Stimulated activated CD8-positive, alpha-beta memory T cell treated with anti-CD3 and anti-CD28 coated beads, Interleukin-7, amount 100 ng/mL, for 48 hours (primary cell): ENCODE data around the gene MSMP.

Source experiments
- DNase-seq, 2 donors: peaks; one replicate each; pipeline ENCODE4 v3.0.0-alpha.2; 2020; ENCODE audit warnings: low read depth in 1 of 2; ENCODE audit errors: extremely low read depth in 1 of 2

The MSMP gene

DNA sequence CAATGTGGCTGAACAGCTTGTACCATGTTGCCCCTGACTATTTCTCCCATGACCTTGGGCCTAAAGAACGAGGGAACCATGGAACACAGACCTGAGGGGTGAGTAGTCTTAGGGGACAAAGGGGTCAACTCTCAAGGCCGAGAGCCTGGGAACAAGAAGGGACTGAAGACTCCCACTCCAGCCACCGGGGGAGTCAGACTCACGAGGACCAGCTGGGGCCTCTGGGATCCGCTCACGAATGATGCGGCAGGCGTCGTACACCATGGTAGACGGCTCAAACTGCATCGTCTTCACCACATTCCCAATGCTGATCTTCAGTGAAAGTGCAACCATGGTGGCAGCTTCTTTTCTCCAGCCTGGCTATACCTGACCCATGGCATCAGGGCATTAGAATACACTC lies 28.7 kb downstream of the MSMP start:
- no peak for DNase-seq

DNA sequence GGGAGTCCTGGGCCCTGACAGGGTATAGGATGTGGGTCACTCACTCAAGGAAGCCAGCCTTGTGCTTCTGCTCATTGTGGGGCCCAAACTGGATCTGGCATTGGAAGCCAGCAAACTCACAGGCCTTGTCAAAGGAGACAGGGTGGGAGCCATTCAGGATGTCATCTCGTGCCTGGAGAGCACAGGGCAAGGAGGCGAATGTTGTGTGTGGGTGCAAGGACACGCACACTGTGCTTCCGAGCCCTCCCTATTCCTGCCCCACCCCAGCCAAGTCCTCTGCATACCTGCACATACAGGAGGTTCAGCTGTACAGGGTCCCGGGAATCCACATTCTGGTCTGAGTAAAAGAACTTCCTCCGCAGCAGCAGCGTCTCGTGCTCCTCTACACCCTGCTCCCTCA lies 30.2 kb downstream of the MSMP start:
- DNase-seq: no peak

DNA sequence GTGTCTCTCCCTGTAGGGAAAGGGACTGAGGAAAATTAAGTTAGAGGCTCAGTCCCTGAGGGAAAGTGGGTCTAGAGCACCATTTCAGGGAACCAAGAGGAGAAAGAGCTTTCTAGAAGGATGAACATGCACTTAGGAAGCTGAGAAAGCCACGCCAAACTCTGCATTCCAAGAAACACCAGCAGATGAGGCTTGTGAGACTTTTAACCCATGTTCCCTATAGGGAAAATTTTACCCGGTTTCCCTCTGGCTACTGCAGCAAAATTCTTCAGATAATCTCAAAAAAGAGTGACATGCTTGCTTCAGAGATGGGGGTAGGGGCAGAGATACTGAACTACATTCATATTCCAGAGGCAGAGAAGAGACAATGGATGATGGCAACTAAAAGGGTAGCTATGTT lies 30.6 kb downstream of the MSMP start:
- no peak for DNase-seq

DNA sequence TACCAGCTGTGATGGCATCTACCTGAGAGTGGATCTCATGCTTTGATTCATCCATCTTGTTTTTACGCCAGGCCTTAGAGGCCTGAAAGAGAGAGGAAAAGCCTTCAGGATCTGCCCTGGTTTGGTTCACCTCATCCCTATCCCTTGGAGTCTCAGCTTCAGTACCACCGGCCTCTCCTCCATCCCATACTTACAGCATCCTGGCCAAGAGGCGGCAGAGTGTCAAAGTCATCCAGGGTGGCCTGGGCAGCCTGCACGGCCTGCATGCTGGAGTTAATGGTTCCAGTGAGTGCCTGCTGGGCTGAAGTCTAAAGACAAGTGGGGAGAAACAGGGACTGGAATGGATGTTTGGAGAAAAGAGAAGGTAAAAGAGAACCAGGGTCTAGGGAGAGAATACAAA lies 34.5 kb downstream of the MSMP start:
- no peak for DNase-seq

DNA sequence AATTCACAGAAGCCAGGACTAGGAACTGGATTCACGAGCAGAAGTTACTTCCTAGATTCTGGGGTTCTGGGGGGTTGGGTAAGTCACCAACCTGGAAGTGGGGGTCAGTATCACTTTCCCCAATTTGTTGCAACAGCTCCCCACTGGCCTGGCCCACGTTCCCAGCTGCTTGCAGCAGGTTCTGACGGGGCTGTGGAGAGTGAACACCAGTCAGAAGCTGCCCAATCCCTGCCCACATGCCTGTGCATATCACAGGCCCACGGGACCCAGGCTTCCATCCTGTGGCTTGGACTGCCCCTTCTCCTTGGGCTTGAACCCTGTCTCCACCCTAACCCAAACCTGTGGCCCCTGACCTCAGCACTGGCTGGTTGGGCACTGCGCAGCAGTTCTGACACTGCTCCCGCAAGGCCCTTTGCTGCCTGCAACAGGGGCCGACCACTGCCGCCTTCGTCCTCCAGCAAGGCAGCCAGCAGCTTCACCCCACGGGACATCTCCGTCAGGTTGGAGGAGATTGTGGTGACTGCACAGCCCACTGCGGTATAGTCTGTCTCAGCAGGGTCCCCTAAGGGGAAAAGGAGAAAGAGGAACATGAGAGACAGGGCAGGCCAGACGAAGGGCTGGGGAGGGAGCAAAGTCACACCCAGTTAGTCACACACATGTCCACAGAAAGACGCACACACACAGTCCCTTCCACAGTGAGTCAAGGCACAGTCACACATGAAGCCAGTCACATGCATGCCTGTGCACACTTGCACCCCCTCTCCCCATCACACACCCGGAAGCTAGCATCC lies 35.2 kb downstream of the MSMP start:
- no peak for DNase-seq

DNA sequence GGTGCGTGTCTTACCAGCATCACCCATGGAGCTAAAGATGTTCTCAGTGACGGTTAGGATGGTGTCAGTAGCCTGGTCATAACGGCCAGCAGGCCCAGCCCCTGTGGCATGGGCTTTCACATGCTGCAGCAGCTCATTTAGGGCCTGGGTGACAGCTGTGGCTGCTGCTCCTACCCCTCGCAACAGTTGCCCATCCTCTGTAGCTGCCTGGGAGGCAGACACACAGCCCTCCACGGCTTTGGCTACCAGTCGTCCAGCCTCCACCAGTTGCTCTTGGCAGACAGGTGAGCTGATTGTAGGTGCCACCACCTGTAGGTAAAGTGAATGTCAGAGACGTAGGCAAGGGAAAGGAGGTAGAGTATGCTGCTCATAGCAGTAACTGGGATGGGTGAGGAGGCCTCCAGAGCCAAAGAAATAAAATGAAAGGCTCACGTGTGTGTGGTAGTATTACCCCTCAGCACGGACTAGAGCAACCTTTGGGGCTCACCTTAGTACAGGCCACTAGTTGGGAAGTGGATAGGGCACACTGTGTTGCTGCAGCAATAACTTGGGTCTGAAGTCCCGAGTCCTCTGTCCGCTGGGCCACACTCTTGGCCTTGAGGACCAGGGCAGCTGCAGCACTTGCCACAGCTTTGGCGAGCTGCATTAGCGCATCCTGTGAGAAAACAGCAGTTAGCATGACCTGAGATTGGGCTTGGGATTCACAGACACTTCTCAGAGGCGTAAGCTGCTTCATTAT lies 36.8 kb downstream of the MSMP start:
- DNase-seq: no peak

DNA sequence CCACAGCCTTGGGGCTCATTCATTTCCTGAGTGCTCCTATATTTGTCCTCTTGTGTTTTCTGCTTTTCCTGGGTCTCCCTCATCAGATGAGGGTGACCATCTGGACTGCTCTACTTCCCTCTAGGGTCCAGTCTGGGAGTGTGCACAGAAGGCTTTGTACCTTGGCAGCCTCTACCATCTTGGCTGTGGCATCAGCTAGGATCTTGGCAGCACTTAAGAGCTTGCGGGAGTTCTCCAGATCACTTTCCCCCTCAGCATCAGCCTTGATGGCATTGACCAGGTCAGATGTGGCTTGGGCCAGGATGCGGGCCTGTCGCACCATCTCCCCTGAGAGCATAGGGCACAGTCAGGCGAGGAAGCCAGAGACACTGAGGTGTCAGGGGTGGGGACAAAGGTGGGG lies 37.8 kb downstream of the MSMP start:
- no peak for DNase-seq

DNA sequence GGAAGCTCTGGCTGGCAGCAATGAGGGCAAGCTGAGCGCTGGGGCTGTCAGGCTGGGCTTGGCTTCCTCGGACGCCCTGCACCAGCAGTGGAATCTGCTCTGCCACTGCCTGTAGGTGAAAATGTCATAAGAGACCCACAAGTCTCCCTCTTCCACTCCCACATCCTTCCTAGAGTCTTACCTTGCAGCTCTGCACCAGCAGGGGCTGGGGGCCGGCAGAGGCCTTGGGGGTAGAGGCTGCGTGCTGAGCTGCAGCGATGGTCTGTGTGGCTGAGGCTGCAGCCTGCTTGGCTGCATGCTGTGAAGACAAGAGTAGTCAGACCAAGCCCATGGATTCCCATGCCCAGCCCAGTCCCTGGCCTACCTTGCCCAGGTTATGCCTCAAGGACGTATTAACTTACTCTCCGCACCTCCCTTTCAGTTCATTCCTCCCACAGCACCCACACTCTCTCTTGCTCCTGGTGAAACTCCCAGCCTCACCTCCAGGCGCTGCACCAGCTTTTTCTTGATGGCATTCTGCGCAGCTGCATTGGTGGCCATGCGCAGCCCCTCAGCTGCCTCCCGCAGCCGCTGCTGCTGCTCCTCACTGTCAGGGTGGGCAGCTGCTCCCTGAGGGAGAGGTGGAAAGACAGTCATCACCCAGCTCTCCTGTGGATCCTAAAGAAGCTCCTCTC lies 39.4 kb downstream of the MSMP start:
- DNase-seq: no peak

DNA sequence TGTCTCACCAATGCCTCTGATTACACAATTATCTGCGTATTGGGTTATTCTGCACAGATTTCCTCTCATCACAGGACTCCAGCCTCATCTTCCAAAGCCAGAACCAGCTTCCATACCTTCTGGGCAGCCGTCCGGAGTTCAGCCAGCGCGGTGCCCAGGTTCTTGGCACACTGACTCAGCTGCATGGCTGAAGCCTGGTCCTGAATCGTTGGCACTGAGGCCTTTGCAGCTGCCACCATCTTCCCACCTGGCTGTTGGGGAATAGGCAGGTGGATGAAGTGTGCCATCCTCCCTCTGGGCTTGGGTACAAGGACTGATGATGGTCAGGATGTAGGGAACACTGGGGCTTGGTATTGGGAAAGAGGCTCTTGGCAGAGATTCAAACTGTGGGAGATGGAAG lies 40.0 kb downstream of the MSMP start:
- DNase-seq: no peak

DNA sequence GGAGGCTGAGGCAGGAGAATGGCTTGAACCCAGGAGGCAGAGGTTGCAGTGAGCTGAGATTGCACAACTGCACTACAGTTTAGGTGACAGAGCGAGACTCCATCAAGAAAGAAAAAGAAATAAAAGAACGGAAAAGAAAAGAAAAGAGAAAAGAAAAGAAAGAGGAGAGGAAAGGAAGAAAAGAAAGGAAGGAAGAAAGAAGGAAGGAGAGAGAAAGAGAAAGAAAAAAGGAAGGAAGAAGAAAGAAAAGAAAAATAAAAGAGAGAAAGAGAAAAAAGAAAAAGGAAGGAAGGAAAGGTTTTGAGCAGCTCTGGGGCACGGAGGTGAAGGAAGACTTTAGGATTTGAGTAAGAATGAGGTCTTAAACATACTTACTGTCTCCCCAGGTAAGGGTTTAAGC lies 40.5 kb downstream of the MSMP start:
- DNase-seq: no peak

DNA sequence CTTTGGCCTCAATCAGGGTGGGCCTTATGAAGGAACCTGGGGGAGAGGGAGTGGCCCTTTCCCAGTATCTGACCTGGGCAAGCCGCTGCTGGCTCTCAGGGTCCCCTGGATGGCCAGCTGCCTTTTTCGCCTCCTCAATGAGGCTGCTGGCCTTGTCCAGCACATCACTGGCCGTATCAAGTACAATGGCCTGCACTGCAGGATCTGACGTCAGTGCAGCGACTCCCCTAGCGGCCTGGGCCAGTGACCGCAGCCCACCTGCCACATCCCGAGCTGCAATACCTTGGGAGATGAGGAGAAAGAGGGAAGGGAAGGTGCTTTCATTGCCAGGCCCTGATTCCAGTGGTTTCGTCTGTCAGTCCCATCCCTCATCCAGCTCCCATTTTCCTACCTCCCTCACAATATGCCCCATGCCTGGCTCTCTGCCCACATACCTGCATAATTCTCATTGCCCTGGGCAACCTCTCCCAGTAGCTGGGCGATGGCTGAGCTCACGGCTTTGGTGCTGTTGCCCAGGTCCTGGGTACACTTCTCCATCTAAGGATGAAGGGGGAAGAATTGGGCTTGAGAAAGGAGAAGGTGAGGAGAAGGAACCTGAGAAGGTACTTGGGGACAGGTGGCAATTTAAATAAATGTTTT lies 41.2 kb downstream of the MSMP start:
- no peak for DNase-seq

DNA sequence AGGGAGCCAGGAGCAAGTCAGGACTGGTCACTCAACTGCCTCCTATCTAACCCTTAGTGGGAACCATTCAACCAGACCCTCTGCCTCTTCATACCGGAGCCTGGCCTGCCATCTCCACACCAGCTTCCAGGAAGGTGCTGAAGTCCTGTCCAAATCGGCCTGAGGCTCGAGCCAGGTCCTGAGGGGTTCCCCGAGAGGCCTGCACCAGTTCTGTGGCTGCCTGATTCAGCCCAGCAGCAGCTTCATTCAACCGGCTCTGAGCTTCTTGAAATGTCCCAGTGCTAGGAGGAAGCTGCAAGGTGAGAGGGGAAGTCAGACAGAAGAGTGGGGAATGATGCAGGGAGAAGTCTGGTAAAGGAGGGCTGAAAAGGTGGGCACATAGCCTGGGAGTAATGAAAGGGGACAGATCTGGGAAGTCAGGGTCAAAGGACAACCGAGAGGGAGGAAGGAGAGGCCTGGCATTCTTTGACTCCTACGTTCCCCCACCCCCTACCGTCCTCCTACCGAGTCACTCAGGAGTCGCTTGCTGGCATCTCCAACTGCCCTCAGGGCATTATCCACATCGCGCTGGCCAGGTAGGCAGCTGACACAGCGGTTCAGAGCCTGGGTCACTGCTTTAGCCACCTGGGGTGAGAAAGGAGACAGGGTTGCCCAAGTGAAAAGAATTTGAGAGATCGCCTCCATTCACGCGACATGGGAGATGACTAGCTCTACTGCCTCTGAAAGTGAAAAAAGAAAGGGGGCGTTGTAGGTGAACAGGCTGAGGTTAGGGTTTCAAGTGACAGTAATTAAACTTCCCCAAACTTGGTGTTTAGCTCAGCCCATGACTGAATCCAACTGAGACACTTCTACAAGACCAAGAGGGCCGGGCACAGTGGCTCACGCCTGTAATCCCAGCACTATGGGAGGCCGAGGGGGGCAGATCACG lies 42.3 kb downstream of the MSMP start:
- no peak for DNase-seq

DNA sequence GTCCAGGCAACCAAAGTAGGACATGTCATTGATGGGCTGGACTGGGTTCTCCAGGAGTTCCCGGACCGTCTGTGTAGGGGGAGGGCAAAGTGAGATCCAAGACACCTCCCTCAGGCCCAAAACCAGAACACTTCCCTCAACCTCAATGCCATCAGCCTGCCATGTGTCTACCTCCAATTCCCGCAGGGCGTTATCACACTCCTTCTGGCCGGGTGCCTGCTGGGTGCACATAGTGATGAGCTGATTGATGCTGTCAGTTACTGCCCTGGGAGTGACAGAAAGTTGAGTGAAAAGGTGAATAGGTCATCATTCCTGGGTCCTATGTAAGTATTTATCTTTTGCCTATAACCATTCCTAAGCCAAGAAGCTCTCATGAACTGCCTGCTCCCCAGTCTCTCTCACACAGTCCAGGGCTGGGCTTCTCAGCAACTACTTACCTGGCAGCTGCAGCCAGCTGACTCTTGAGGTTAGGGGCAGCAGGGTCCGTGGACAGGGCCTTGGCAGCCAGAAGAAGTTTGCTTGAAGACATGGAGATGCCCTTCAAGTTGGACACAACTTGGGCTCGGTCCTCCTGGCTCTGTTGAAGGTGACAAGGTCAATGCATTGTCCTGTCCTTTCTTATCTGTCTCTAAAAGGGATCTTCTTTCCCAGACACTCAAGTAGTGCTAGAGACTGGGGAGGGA lies 43.1 kb downstream of the MSMP start:
- no peak for DNase-seq

DNA sequence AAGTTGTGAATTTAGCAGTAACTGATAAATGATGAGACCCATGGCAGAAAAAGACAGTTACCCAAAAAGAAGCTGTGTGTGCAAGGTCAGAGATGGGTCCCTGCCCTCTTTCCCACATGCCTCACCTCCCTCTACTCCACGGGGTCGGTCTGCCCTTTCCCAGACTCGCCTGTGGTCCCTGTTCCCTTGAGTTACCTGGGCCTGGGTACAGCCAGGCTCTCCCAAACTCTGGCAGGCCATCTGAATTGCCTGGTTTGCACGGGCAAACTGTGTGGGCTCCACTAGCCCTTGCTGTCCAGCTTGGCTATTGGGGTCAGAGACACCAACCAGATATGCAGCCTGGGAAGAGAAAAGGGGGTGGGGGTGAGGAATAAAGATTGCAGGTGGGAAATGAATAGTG lies 45.9 kb downstream of the MSMP start:
- no peak for DNase-seq

DNA sequence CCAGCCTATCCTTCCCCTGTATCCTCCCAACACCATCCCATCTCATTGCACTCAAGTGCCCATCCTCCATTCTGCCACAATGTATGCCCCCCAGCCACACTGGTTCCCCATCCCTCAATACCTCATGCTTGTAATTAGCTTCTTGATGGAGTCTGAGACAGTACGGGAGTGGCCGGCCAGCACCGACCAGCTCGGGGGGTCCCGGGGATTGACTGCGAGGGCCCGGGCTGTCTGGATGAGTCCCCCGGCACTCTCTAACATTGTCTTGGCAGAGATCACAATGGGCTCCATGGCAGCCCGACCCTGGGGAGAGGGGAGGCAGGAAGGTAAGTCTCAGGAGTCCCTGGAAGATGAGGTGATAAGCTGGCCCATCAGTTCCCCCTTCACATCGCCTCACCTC lies 47.1 kb downstream of the MSMP start:
- DNase-seq: no peak

DNA sequence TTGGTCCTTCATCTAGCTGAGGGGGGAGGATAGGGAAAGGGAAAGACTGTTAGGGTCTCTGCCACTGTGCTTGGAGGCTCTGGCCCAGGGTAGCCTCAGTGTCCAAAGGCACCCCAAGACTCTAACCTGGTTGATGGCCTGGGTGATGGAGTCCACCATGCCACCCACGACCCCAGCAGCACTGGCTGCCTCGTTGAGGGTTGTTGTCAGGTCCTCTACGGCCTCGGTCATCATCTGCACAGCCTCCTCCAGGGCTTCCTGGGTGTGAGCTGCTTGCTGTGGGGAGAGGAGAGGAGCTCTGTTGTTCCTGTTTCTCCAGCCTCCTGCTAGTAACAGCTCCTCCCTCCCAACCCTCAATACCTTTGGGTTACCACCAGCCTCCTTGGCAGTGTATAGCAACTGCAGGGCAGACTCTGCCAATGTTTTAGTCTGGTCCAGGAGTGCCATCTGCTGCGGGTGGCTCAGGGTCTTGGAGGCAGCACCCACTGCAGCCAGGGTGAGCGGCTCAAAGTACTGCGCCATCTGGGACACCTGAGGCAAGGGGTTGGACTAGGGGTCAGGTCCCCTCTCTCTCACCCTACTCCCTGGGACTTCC lies 48.1 kb downstream of the MSMP start:
- no peak for DNase-seq

DNA sequence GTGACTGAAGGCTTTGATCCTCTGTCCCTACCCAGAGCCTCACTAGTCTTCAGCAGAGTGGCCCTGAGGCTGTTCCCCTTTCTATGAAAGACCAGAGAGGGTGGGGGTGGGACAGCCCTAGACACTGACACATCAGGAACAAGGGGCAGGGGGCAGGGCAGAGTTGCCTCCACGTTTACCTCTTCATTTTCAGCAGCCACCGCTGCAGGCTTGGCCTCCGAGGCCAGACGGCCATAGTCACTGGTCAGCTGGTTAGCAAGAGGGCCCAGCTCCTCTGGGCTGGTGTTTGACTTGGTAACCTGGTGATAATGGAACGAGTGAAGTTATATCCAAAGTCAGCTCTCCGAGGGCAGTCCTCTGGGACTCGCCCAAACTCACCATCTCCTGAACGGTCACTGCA lies 48.7 kb downstream of the MSMP start:
- no peak for DNase-seq

DNA sequence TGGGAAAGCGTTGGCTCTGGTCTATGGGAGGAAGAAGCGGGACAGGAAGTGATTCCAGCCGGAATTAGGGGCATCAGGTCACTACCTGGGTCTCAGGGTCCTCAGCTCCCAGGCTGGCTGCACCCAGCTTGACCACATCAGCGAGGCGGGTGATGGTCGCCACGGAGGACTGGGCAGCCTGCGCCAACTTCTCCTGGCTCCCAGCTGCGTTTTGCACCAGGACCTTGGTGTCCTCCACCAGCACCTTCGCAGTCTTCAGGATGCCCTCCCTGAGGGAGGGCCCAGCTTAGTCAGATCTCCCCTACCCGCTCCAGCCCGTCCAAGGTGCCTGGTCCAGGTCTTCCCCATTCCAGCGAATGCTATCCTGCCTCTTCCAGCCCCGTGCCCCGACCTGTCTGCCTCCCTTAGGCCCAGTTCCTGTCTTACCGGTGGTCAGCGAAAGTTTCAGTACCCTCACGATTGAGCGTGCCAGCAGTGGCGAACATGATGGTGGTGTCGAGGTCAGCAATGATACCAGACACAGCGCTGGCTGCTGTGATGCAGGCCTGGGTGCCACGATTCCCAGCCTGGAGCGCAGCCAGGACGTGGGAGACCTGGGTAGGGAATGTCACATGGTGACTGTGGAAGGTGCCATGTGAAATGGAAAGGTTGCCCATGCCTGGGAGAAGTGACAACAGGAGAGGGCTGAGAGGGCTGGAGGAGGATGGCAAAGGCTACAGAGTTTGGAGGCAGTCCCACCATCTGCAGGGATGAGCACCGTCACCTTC lies 50.0 kb downstream of the MSMP start:
- DNase-seq: no peak
